GM23248 (cell line): ENCODE measurements around the gene SPEM2. TPM values are rescaled to one million over a fixed set of nuclear protein-coding genes. Genes with fewer than 3 reads are reported as not detected.

ENCODE experiments used
- DNase-seq: peaks from one replicate; pipeline ENCODE4 v3.0.0-alpha.2; 2015
- H2AFZ ChIP-seq: fragments of 200-600 bp; sonication (generic); 2 replicates; pipeline ENCODE4 v1.6.1; 2016; ENCODE audit warnings: antibody characterized with exemption
- H3F3A ChIP-seq: fragments of 200-600 bp; sonication (generic); 2 replicates; pipeline ENCODE4 v1.6.1; 2016; ENCODE audit warnings: mild to moderate bottlenecking, antibody characterized with exemption, mixed run types; ENCODE audit not compliant: insufficient read depth
- H3K27ac ChIP-seq: fragments of 200-600 bp; sonication (generic); 2 replicates; pipeline ENCODE4 v1.5.1; 2016; ENCODE audit warnings: mild to moderate bottlenecking
- H3K27me3 ChIP-seq: fragments of 200-600 bp; sonication (generic); replicated peaks from 2 replicates; pipeline ENCODE4 v1.6.1; 2016; ENCODE audit warnings: mild to moderate bottlenecking; ENCODE audit not compliant: insufficient read depth
- H3K36me3 ChIP-seq: fragments of 200-600 bp; sonication (generic); 2 replicates; pipeline ENCODE4 v1.6.1; 2016; ENCODE audit warnings: low read depth, mild to moderate bottlenecking
- H3K4me1 ChIP-seq: fragments of 200-600 bp; sonication (generic); 2 replicates; pipeline ENCODE4 v1.6.1; 2016; ENCODE audit warnings: mild to moderate bottlenecking; ENCODE audit not compliant: insufficient read depth
- H3K4me2 ChIP-seq: fragments of 200-600 bp; sonication (generic); one replicate; pipeline ENCODE4 v1.6.1; 2016; ENCODE audit warnings: mild to moderate bottlenecking; ENCODE audit not compliant: unreplicated experiment
- H3K4me3 ChIP-seq: fragments of 200-600 bp; sonication (generic); 2 replicates; pipeline ENCODE4 v1.5.1; 2016; ENCODE audit warnings: mild to moderate bottlenecking
- H3K79me2 ChIP-seq: fragments of 200-600 bp; sonication (generic); 2 replicates; pipeline ENCODE4 v1.6.1; 2016; ENCODE audit warnings: mild to moderate bottlenecking; ENCODE audit not compliant: insufficient read depth
- H3K9ac ChIP-seq: fragments of 200-600 bp; sonication (generic); 2 replicates; pipeline ENCODE4 v1.6.1; 2016; ENCODE audit warnings: mild to moderate bottlenecking
- H3K9me2 ChIP-seq: fragments of 200-600 bp; sonication (generic); 2 replicates; pipeline ENCODE4 v1.6.1; 2016; ENCODE audit warnings: mixed run types, mild to moderate bottlenecking, moderate library complexity; ENCODE audit not compliant: insufficient read depth
- H3K9me3 ChIP-seq: fragments of 200-600 bp; sonication (generic); one replicate; pipeline ENCODE4 v1.6.1; 2017; ENCODE audit warnings: low read depth
- H4K20me1 ChIP-seq: fragments of 200-600 bp; sonication (generic); 2 replicates; pipeline ENCODE4 v1.6.0; 2016; ENCODE audit not compliant: insufficient read depth
- EZH2 ChIP-seq: fragments of 200-600 bp; sonication (generic); IDR thresholded peaks from 2 replicates; pipeline ENCODE4 v1.6.1; 2018; ENCODE audit warnings: antibody characterized with exemption, mild to moderate bottlenecking; ENCODE audit not compliant: insufficient read depth, poor library complexity, severe bottlenecking
- EZH2phosphoT487 ChIP-seq: fragments of 200-600 bp; sonication (generic); IDR thresholded peaks from 2 replicates; pipeline ENCODE4 v1.6.1; 2018; ENCODE audit warnings: antibody characterized with exemption, moderate library complexity, mild to moderate bottlenecking, low read depth; ENCODE audit not compliant: insufficient read depth
- WGBS, 2 experiments: methylation state at CpG; one replicate each; pipeline ENCODE4 v1.1.6; 2015 to 2017; ENCODE audit warnings: low lambda C conversion rate in 2 of 2, low coverage in 1 of 2; ENCODE audit errors: missing lambda C conversion rate in 2 of 2; 5-methylcytosine and 5-hydroxymethylcytosine counted together
- in situ Hi-C: fragments of 300-500 bp; cut with MboI; formaldehyde crosslinking; loops from 2 replicates; pipeline ENCODE4 v1.15.0; 2020
- polyA plus RNA-seq: library from polyadenylated mRNA; unstranded; fragments of >200 nt; fragmentation: Nextera tagmentation; extraction: Ambion mirVana; gene quantifications from 2 replicates; pipeline ENCODE4 v1.2.1, GENCODE V29; 2016
- total RNA-seq: library from RNA; depleted of rRNA; stranded (reverse); fragments of >200 nt; shearing (Covaris generic); gene quantifications from 2 replicates; pipeline ENCODE4 v1.2.3, GENCODE V29; 2014

SPEM2 gene
- total and polyA plus RNA-seq, 2 experiments from 2014 or later: not detected

DNA sequence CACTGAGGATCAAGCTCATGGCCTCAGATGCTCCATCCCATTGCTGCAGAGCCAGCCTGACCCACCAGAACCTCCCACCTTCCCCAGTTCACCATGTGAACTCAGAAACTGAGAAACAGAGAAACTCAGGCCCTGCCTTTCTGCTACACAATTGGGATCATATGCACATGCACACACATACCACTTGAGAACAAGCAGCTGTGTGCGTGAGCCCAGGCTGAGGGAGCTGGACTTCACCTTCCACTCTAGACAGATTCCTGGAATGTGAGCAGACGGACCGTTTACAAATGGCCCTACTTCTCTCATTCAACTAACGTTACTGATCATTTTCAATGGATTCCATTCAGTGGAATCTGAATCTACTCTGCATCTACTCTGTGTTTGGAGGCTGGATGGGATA is 1.7 kb upstream of the SPEM2 start:
- Histone ChIP-seq H3K36me3 (no peaks in the 10 kb centered on the region), H3K9me2 (no peaks in the 10 kb centered on the region), H3K9me3 (no peaks in the 10 kb centered on the region), H3K27me3 (no peaks in the 10 kb centered on the region), H2AFZ (no peak overlapping the region), H4K20me1 (no peaks in the 10 kb centered on the region), H3K27ac (no peak overlapping the region), H3K9ac (no peak overlapping the region), H3F3A (no peaks in the 10 kb centered on the region), H3K79me2 (no peaks in the 10 kb centered on the region), H3K4me2 (no peak overlapping the region), H3K4me3 (no peak overlapping the region), H3K4me1 (no peaks in the 10 kb centered on the region)
- TF ChIP-seq EZH2 (no peak), EZH2phosphoT487 (no peak)
- in situ Hi-C loops: no loop called here
- 78 to 79% methylated on average over 4 of the region's 4 CpGs for whole genome bisulfite sequencing, 2 experiments
- DNase-seq: no peak

DNA sequence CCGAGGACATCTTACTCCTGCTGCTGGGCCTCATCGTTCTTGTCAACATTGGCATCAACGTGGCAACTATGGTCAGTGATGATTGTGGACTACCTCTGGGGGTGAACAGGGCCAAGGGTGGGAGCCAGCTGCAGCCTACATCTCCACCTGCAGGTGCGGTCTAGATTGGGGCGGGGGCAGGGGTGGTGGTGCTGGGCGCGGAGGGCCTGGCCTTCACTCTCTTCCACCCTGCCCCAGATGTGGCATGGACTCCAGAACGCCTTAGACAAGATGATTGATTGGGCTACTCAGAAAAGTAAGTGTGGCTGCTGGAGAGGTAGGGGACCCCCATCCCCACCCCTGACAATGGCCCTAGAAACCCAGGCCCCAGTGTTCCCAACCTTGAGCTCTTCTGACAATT is 340 bp downstream of the SPEM2 start:
- H4K20me1 ChIP-seq: no peaks in the 10 kb centered on the region
- H2AFZ ChIP-seq: no peak overlapping the region
- no peaks in the 10 kb centered on the region for H3K9me3 ChIP-seq
- H3K4me2 ChIP-seq: no peak overlapping the region
- DNase-seq: no peak
- H3K27me3 ChIP-seq: no peaks in the 10 kb centered on the region
- H3K27ac ChIP-seq: no peak overlapping the region
- in situ Hi-C loops: no loop called here
- TF ChIP-seq EZH2 (no peak), EZH2phosphoT487 (no peak)
- H3F3A ChIP-seq: no peaks in the 10 kb centered on the region
- H3K9ac ChIP-seq: no peak overlapping the region
- H3K36me3 ChIP-seq: no peaks in the 10 kb centered on the region
- H3K79me2 ChIP-seq: no peaks in the 10 kb centered on the region
- WGBS, 2 experiments: 81 to 84% methylated on average over 8 of the region's 8 CpGs
- no peaks in the 10 kb centered on the region for H3K9me2 ChIP-seq
- H3K4me1 ChIP-seq: no peaks in the 10 kb centered on the region
- H3K4me3 ChIP-seq: no peak overlapping the region

DNA sequence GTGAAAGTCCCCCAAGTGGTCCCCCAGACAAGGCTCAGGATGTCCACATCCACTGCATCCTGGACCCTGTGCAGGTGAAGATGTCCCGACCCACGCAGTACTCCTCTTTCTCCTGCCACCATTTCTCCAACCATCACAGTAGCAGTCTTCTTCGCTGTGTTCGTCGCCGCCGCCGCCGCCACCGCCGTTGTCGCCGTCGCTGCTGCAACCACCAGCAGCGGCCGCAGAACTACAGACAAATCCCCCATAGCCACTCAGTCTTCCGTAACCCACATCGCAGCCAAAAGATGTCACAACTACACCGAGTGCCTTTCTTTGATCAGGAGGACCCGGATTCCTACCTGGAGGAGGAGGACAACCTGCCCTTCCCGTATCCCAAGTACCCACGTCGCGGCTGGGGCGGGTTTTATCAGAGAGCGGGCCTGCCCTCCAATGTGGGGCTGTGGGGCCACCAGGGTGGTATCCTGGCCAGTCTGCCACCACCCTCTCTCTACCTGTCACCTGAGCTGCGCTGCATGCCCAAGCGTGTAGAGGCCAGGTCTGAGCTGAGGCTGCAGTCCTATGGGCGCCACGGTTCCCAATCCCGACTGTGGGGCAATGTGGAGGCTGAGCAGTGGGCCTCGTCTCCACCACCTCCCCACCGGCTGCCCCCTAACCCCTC is 917 bp downstream of the SPEM2 start:
- Histone ChIP-seq H3K36me3 (no peaks in the 10 kb centered on the region), H3K9me3 (no peaks in the 10 kb centered on the region), H3K79me2 (no peaks in the 10 kb centered on the region), H3K4me2 (no peak overlapping the region), H4K20me1 (no peaks in the 10 kb centered on the region), H3K27ac (no peak overlapping the region), H3K9ac (no peak overlapping the region), H2AFZ (no peak overlapping the region), H3F3A (peaks cover 4% of the 10 kb centered on the region; the same call in 1 of the 2 replicates), H3K27me3 (no peaks in the 10 kb centered on the region), H3K4me3 (no peak overlapping the region), H3K4me1 (no peaks in the 10 kb centered on the region; the same call in 1 of the 2 replicates), H3K9me2 (no peaks in the 10 kb centered on the region)
- DNase-seq: no peak
- WGBS, 2 experiments: 88 to 93% methylated on average over 31 to 33 of the region's 33 CpGs
- in situ Hi-C loops: no loop called here
- TF ChIP-seq EZH2 (no peak), EZH2phosphoT487 (no peak)

DNA sequence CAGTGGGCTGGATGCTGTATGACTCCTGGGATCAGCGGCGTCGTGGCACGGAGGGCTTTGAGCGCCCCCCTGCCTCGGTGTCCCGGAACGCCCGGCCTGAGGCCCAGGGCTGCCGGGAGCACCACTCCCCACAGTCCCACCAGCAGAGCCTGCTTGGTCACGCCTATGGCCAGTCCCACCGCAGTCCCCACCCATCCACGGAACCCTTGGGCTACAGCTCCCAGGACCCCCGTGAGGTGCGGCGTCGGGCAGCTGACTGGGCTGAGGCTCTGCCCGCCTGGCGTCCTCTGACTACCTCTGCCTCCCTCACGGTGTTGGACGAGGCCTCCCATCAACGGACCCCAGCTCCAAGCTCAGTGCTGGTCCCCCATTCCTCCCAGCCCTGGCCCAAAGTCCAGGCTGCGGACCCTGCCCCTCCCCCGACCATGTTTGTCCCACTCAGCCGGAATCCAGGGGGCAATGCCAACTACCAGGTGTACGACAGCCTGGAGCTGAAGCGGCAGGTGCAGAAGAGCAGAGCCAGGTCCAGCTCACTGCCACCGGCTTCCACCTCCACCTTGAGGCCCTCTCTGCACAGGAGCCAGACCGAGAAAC is 1.6 kb downstream of the SPEM2 start:
- Histone ChIP-seq H3K9me3 (no peaks in the 10 kb centered on the region), H3K9me2 (no peaks in the 10 kb centered on the region), H3K4me3 (no peak overlapping the region), H3K27me3 (no peaks in the 10 kb centered on the region), H3K79me2 (no peaks in the 10 kb centered on the region), H3K27ac (no peak overlapping the region), H3K4me2 (no peak overlapping the region), H3K9ac (no peak overlapping the region), H3K36me3 (no peaks in the 10 kb centered on the region), H2AFZ (no peak overlapping the region), H3F3A (peaks cover 8% of the 10 kb centered on the region; the same call in 1 of the 2 replicates), H3K4me1 (no peaks in the 10 kb centered on the region; the same call in 1 of the 2 replicates), H4K20me1 (no peaks in the 10 kb centered on the region)
- no peak for TF ChIP-seq EZH2phosphoT487
- 87 to 89% methylated on average over 16 to 29 of the region's 29 CpGs for WGBS, 2 experiments
- no peak for DNase-seq
- in situ Hi-C loops: no loop called here
